Measurements from ENCODE around the gene TTC8. TPM values are rescaled to one million over a fixed set of nuclear protein-coding genes. Genes with fewer than 3 reads are reported as not detected.
"Not testable (repeated sequence)": the region's sequence is repeated elsewhere in the genome, so short reads cannot be mapped to it uniquely, and the experiment has no call there.

The TTC8 gene
- total RNA-seq, 2 donors from 2014 or later, result 34.8 to 115 TPM

GRCh38 chr14:88804477-88804876 is 20.0 kb upstream of the TTC8 start:
- WGBS, result 23% methylated on average over 1 of the region's 1 CpG

DNA sequence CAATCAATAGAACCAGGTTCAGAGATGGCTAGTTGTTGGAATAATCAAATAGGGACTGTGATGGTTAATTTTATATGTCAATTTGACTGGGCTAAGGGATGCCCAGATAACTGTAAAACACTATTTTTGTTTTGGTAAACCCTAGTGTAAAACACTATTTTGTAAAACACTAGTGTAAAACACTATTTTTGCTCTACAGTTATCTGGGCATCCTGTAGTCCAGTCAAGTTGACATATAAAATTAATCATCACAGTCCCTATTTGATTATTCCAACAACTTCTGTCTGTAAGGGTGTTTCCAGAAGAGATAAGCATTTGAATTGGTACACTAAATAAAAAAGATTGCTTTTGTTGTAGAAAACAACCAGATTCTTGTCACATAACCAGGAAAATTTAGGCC is 16.1 kb upstream of the TTC8 start:
- intact Hi-C loops (cut with DNase I), result no loop called here
- no peaks in the 10 kb centered on the region for H3K4me1 ChIP-seq (replicated peaks)
- H3K27ac ChIP-seq, result no peak overlapping the region
- no peaks in the 10 kb centered on the region for H3K36me3 ChIP-seq
- H3K27me3 ChIP-seq (replicated peaks; ENCODE audit: insufficient read depth), result no peaks in the 10 kb centered on the region
- H3K4me3 ChIP-seq, result no peak overlapping the region
- H3K9me3 ChIP-seq, result no peaks in the 10 kb centered on the region
- TF ChIP-seq POLR2A (IDR thresholded peaks at IDR 0.05), result no peak
- no peak for TF ChIP-seq POLR2AphosphoS5 (IDR thresholded peaks at IDR 0.05)
- no peak for TF ChIP-seq CTCF (IDR thresholded peaks at IDR 0.05)
- DNase-seq (ENCODE audit: low spot score), result no peak

More at GRCh38 chr14:88804477-88804876, 20.0 kb upstream of the TTC8 start:
- Histone ChIP-seq H3K27me3 (replicated peaks; ENCODE audit: insufficient read depth) (no peaks in the 10 kb centered on the region), H3K36me3 (no peaks in the 10 kb centered on the region), H3K4me3 (no peak overlapping the region), H3K4me1 (replicated peaks) (no peaks in the 10 kb centered on the region), H3K27ac (no peak overlapping the region), H3K9me3 (no peaks in the 10 kb centered on the region)
- intact Hi-C loops (cut with DNase I), result no loop called here
- no peak for TF ChIP-seq CTCF (IDR thresholded peaks at IDR 0.05)
- TF ChIP-seq POLR2A (IDR thresholded peaks at IDR 0.05), result no peak
- TF ChIP-seq POLR2AphosphoS5 (IDR thresholded peaks at IDR 0.05), result no peak
- DNase-seq (ENCODE audit: low spot score), result no peak

- Histone ChIP-seq H3K27ac (no peak overlapping the region), H3K9me3 (no peaks in the 10 kb centered on the region), H3K4me1 (replicated peaks) (no peaks in the 10 kb centered on the region), H3K36me3 (no peaks in the 10 kb centered on the region), H3K4me3 (no peak overlapping the region), H3K27me3 (replicated peaks; ENCODE audit: insufficient read depth) (no peaks in the 10 kb centered on the region)
- DNase-seq (ENCODE audit: low spot score), result no peak
- intact Hi-C loops (cut with DNase I), result no loop called here
- no peak for TF ChIP-seq POLR2AphosphoS5 (IDR thresholded peaks at IDR 0.05)
- TF ChIP-seq CTCF (IDR thresholded peaks at IDR 0.05), result no peak
- no peak for TF ChIP-seq POLR2A (IDR thresholded peaks at IDR 0.05)
- WGBS, result 92% methylated on average over 4 of the region's 4 CpGs
Observed at GRCh38 chr14:88815980-88816379, 8.5 kb upstream of the TTC8 start.

DNA sequence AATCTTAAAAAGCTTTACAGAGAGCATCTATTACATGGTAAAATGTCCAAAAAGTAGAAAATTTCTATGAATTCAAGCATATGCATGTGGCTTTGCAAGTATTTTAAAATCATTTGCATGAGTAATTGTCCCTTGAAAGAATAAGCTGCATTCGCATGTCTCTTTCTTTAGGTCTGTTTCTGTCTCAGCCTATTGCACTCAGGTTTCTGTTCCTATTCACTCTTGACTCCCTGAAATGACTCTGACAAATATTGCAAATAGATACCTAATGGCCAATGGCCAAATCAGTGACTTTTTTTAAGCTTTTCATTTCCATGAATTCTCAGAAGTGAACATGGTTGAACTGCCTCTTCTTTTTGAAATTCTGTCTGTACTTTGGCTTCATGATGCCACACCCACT is 6.4 kb upstream of the TTC8 start:
- intact Hi-C loops (cut with DNase I), result no loop called here
- WGBS, result 88% methylated on average over 1 of the region's 1 CpG

DNA sequence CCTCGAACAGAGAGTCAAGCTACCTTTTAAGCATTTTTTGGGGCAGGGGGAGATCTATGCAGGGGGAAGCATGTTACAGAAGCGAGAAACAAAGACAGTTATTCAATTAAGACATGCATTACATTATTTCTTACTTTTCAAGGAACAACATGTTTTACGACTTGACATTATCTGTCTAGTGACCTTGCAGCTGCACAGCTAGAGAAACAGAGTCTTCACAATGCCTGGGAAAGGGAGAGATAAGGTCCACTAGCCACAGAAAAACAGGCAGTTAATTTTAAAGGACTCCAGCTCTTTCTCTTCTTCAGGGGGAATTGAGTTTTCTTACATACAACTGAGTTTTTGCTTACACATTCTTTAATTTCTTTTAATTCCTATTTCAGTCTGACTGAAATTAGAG is 4.8 kb upstream of the TTC8 start:
- 41% methylated on average over 3 of the region's 3 CpGs for WGBS
- H3K4me3 ChIP-seq; H3K27me3 ChIP-seq (replicated peaks; ENCODE audit: insufficient read depth); intact Hi-C loops (cut with DNase I); H3K36me3 ChIP-seq; H3K4me1 ChIP-seq (replicated peaks); H3K9me3 ChIP-seq; DNase-seq (ENCODE audit: low spot score); H3K27ac ChIP-seq: not testable (repeated sequence)

More for the DNA sequence above, 6.4 kb upstream of the TTC8 start:
- H3K27ac ChIP-seq, result no peak overlapping the region
- no peak overlapping the region for H3K4me3 ChIP-seq
- H3K27me3 ChIP-seq (replicated peaks; ENCODE audit: insufficient read depth), result no peaks in the 10 kb centered on the region
- H3K4me1 ChIP-seq (replicated peaks), result no peaks in the 10 kb centered on the region
- DNase-seq (ENCODE audit: low spot score), result no peak
- no peaks in the 10 kb centered on the region for H3K36me3 ChIP-seq
- no peaks in the 10 kb centered on the region for H3K9me3 ChIP-seq
- TF ChIP-seq POLR2A (IDR thresholded peaks at IDR 0.05), result no peak
- TF ChIP-seq POLR2AphosphoS5 (IDR thresholded peaks at IDR 0.05), result no peak
- no peak for TF ChIP-seq CTCF (IDR thresholded peaks at IDR 0.05)
